ENCODE results near the gene DYRK4.
A peak's percentile ranks its signal among the peaks of the same experiment; 100 is the strongest.

DYRK4 gene

DNA sequence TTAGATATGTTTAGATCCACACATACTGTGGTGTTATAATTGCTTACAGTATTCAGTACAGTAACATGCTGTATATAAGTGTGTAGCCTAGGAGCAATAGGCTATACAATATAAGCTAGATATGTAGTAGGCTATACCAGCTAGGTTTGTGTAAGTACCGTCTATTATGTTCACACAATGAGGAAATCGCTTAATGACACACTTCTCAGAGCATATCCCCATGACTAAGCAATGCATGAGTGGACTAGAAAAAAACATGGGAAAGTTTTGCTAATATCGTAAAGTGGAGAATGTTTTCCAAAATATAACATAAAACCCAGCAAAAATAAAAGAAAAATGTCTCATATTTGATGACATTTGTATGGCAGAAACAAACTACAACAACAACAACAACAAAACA lies 59.5 kb downstream of the DYRK4 start:
- no peak for DNase-seq (ENCODE audit: low spot score)

DNA sequence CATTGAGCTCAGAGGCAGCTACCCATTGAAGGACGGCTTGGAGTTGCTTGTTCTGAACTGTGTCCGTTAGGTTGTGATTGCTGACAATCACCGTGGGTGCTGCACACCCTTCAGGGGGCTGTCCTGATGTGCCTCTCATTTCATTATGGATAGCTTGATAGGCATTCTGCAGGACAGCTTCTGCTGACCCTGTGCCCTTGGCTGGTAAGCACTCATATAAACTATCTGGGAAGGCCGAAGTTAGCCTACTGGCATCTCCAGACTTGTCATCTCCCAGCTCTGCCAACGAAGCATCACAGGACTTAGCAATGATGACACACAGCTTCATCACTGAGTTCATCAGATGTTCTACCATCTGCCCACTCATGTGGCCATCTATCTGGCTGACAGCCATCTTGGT lies 64.5 kb downstream of the DYRK4 start:
- no peak for DNase-seq (ENCODE audit: low spot score)

DNA sequence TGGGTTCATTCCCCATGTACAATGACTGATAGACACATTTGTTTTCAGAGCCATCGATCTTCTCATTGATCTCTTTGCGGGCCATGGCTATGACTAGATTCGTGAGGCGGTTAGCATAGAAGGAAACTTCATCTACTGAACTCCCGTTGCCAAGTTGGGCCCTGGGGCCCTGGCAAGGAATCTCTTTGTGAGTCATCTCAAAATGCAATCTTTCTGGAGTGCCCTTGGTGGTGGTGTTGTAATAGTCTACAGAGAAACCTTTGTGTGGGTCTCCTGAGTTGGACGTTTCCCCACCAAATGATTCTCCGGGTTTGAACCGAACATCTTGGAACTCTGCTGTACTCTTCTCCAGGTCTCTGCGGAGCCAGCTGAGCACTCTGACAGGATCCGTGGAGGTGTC lies 66.4 kb downstream of the DYRK4 start:
- no peak for DNase-seq (ENCODE audit: low spot score)

DNA sequence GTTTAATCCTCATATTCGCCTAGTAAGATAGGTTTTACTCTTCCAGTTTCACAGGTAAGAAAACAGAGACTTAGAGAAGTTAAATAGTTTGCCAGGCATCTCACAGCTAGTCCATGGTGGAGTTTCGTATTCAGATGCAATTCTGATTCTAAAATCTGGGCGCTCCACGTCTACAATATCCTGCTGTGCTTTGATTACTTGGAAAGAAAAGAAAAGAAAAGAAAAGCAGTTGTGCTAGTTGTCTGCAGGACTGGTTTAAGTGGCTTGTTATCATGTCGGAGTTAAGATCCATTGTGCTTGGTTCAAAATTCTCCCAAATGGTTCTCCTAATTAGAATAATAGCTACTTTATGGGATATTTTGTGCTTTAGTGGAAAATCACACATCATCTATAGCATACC lies 68.3 kb downstream of the DYRK4 start:
- DNase-seq (ENCODE audit: low spot score) = no peak

DNA sequence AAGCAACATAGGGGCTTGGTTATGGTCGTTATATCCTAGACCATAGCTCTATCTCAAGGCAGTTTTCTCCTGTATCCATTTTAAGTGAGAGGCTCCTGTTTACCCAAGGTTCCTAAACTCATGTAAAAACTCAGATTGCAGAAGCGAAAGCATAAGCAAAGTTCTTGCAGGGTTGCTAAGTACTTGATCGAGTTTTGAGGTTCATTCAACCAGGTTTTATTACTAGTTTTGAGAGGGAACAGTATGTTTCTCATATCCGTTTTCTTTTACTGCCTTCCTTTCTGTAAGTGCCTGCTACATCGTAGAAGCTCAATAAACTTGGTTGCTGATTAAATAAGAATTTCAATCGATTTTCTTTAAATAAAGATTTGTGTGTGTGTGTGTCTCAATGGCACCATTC lies 81.7 kb downstream of the DYRK4 start:
- no peak for DNase-seq (ENCODE audit: low spot score)

GRCh38 chr12:4645023-4645422 lies 83.0 kb downstream of the DYRK4 start:
- no peak for DNase-seq (ENCODE audit: low spot score)

DNA sequence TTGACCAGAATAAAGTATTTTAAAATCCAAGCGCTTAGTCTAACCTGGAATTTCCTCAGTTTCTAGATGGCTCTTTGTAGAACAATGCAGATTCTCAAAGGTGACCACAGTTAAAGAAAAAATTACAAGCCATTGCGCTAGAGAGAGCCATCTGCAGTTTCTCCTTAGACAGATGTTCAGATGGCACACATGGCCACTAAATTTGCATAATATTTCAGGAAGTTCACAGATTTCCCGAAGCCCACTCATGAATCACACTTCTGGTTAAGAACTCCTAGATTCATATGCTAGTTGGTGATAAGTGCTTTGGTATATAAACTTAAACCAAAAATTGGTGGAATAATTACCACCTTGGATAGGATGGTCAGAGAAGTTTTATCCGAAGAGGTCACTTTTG lies 86.1 kb downstream of the DYRK4 start:
- DNase-seq (ENCODE audit: low spot score) = peak; percentile 28

DNA sequence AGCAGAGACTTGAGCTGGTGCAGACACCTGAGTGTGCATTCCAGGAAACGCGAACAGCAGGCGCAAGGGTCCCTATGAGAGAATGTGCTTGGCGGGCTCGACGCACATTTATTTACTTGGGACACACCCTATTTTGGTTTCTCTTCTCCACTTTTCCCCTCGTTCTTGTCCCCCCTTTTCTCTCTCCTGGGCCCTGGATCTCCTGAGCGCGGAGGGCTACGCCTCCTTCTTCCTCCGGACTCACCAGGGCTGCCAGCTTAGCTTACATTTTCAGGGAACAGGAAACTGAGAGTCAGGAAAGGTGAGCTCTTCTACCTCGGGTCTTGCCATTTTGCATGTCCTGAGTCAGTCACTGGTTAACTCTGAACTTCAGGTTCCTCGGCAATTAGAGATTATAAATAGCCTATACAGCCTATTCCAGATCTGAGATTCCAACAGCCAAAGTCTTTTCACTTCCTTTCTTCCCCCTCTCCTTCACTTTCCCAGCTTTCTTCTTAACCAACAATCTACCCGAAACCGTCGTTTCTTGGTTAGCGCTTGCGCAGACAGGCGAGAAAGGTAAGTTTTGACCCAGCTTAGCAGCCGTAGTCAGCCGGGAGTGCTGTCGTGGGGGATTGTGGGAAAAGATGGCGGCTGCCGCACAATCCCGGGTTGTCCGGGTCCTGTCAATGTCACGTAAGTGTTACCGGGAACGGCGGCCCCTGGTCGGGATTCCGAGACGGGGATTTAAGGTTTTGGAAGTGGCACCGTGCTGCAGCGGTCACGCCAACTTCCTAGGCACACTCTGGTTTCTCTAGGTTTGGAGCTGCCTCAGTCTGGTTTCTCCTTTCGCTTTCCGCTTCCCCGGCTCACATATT lies 86.7 kb downstream of the DYRK4 start, which contains the start of the genes AKAP3 and NDUFA9:
TSS of gene AKAP3 (minus strand) at position 551 of the 857 bp plus-strand sequence. CDS start 10,855 bp downstream, outside the sequence.
TSS of gene NDUFA9 (plus strand) at position 614 of the 857 bp plus-strand sequence. CDS start at position 627, 13 bp downstream.
- peak; percentile 91 for DNase-seq (ENCODE audit: low spot score)

DNA sequence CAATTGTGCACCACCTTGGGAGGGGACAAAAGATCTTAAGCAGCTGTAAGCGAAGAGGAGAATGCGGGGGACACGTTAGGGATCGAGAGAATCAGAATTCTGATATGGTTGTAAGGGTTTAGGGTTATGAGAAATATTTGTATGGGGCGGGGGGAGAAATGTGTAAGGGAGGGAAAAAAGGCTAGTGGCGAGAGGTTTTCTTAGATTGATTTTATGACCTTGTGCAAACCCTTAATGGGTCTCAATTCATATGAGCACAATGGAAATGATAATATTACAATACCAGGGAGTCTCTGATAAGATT lies 87.3 kb downstream of the DYRK4 start:
- no peak for DNase-seq (ENCODE audit: low spot score)

DNA sequence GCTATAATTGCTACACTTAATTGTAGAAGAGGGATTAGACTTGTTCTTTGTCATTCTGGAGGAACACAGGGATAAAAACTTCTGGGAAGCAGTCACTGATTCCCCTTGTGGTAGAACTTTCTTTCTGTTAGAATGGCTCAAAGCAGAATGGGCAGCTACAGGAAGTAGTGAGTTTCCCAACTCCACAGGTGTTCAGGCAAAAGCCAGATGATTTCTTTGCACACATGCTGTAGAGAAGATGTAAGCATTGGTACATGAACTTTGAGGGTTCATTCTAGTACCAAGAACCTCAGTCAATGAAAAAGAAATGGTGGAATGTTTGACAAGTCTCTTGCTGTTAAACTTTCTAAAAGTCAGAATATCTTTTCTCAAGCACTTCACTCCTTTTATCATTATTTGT lies 91.2 kb downstream of the DYRK4 start:
- DNase-seq (ENCODE audit: low spot score) = no peak

DNA sequence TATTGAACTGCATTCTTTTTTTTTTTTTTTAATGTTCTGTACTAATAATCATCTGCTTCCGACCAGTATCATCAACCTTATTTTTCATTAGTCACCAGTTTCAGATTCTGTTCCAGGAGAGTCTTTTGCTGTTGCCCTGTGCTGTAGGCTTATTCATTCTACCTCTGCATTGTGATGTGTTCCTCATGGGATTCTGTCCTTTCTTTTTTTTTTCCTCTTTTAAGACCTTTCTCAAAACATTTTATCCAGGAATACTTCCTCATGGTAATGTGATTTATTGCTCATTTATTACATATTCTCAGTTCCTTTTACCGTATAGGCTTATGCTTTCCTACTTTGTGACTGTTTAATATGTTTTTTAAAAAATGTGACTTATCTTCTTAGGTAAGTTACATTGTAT lies 91.7 kb downstream of the DYRK4 start:
- DNase-seq (ENCODE audit: low spot score) = no peak
